CD4-positive, alpha-beta T cell treated with Interleukin-17A for 1 hour (primary cell): ENCODE results near the gene GRAMD4.

Experiments used
- DNase-seq: peaks from one replicate; pipeline ENCODE4 v3.0.0-alpha.2; 2020

The GRAMD4 gene

DNA sequence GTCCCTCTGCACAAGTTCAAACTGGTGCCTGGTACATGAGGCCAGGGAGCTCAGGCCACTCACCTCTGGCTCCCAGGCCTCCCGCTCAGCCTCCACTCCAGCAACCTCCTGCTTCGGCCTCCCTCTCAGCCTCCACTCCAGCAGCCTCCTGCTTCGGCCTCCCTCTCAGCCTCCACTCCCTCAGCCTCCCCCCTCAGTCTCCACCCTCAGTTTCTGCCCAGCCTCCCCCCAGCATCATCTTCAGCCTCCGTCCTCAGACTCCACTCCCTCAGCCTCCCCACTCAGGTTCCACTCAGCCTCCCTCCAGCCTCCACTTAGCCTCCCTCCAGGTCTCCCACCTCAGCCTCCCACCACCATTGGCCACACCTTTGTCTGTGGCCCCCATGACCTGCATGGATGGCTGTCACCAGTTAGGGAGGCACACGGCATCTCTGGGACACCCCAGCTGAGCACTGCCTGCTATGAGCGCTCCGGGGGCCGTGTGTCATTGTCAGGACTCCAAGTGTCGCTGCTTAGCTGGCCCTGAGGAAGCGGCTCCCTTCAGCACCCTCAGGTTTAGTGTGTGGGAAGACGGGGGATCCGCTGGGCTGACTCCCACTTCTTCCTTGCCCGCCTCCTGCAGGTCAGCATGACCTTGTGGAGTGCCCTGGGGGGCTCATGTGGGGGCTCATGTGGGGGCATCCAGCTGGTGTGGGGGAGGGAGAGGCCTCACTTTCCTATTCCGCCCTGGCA is 39.0 kb downstream of the GRAMD4 start:
- no peak for DNase-seq

DNA sequence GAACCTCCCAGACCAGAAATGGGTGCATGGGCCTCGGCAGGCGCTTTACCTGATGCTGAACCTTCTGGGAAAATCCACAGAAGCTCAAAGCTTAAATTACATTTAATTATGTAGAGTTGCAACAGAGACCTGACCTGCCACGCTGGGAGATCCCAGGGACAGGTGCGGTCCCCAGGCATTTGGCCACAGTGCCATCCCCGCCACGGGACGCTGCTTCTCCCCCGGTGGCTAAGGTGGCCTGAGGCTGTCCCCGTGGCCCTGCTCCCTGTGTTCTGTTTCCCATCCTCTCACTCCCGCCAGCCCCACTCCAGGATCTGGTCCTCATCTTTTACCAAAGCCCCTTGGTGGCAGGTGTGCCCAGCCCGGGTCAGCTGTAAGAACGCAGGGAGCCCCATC is 39.6 kb downstream of the GRAMD4 start:
- no peak for DNase-seq

DNA sequence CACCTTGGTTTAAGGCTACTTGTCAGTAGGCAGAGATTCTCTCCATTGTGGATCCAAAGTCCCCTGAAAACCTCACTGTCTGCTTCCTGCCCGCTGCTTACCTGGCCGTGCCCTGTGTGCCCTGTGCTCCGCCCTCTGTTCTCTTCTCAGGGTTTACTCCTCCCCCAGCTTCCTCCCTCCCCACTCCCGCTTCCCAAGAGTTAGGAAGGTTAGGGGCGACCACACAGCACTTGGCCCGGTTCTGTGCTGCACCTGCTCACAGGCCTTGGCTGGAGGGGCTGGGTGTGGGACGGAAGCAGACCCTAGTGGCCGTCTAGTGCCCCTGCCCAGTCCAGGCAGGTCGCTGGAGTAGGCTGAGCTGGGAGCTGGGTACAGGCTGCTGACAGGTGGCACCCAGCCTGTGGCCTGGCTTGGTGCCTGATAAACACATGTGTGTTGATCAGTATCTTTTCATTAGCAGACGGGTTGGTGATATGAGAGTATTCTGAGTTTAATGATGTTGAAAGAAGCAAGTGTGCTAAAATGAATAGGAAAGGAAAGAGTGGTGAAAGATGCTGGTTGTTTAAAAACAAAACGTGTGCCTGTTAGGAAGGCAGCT is 40.5 kb downstream of the GRAMD4 start:
- peak; percentile 29 for DNase-seq

DNA sequence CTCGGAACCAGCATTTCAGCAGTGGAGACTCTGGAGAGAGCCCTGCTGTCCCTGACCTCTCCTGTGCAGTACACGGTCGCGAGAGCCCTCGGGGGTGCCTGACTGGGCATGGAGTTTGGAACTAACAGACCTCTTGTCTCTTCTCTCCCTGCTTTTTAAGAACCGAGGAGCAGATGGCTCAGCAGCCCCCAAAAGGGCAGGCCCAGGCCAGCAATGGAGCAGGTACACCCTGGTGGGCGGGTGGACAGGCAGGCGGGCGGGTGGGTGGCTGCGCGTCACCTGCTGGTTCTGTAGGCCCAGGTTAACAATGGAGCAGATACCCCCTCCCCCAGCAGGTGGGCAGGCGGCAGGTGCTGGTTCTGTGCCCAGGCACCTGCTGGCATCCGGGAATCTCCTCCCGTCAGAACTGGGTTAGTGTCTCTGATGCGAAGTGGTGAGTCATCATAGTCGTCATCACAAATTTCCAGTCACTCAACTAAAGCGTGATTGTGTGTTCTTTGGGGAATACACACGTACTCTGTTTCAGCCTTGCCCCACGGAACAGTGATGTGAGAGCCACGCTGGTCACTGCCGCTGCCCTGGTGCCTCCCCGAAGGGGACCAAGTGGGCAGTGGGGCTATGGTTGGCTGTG is 41.1 kb downstream of the GRAMD4 start:
- peak; percentile 61 for DNase-seq

DNA sequence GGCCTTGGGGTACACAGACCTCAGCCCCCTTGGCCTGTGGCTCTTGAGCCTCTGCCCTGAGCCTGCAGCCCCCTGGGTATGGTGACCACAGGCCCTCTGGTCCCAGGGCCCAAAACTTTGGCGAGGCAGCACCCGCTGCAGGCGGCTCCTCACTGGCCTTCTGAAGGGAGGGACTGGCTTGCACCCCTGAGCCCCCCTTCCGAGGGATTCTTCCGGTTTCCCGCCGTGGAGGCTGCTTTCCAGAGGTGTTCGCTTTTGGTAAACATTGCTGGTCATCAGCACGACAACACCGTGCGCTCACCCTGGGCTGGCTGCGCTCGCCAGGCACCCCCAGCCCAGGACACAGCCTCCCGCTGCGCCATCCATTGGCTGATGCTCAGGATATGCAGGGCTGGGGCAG is 42.0 kb downstream of the GRAMD4 start:
- DNase-seq, result no peak

DNA sequence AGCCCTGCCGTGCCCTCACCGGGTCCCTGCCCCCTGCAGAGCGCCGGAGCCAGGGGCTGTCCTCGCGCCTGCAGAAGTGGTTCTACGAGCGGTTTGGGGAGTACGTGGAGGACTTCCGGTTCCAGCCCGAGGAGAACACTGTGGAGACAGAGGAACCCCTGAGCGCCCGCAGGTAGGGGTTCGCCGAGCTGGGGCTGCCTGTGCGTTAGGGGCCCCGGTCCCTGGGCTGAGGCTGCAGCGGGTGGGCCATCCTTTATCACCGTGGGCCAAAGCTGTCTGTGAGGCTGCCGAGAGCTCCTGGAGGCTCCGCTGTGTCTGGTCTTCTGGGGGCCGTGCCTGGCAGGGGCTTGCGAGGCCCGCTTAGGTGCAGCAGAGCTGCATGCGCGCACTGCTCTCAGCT is 42.8 kb downstream of the GRAMD4 start:
- no peak for DNase-seq

DNA sequence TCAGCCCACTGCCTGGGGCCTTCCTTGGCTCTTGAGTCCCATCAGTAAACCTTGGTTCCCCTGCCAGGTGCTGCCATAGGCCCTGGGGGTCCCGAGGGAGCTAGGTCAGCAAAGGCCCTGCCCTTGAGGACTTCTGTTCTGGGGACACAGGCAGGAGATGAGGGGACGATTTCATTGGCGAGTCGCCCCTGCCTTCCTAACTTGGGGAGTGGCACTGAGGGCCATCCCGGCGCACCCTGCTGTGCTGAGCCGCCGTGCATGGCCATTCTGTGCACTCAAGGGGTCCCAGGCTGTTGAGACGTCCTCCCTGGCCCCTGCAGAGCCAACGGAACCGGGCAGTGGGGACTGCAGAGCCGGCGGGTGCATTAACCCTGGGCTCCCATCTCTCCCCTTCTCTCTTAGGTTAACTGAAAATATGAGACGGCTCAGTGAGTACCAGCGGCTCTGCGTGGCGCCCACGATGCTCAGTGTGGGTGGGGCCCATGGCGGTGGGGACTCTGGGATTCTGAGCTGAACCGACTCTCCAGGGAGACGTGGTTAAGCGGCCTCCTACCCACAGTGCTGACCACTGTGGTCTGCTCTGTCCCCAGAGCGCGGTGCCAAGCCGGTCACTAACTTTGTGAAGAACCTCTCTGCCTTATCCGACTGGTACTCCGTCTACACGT is 43.4 kb downstream of the GRAMD4 start:
- no peak for DNase-seq

DNA sequence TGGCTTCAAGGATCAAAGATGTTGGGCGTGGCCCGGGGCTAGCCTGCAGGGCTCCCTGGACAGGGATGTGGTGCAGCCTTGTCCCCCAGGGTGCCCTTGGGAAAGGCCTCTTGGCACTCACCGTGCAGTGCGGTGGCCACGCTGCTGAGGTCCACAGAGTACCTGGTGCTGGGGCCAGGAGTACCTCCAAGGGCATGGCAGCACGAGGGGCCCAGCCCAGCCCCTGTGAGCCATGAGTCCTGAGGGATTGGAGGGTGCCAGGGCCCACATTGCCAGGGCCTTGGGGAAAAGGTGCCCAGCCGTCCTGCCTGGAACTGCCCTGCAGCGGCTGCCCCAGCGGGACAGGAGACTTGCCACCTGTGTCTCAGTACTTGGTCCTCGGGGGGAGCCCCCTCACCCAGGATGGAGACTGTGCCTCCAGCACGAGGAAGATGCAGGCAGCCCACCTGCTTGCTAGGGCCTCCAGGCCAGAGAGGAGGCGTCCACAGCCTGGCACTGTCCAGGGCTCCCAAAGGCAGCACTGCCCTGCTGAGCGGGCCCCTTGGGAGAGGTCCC is 44.2 kb downstream of the GRAMD4 start:
- no peak for DNase-seq

DNA sequence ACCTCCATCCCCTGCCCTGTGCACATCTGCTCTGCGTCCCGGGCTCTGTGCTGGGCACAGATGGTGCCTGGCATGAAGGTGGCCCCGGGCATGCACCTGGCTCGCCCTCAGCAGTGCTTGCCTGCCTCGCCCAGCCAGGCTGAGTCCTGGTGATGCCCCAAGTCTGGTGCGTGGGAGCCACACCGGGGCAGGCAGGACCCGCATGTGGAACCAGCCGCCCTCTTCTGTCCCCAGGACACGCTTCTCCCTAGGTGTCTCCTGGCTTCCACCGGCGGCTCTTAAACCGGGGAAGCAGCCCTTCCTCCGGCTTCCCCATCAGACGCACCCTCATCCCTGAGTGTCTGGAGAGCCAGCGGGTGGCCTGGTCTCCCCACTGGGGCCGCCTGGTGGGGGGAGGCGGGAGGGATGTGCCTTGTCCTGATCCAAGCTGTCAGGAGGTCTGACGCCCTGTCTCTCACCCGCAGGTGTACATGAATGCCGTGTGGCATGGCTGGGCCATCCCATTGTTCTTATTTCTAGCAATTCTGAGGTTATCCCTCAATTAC is 45.0 kb downstream of the GRAMD4 start:
- no peak for DNase-seq

DNA sequence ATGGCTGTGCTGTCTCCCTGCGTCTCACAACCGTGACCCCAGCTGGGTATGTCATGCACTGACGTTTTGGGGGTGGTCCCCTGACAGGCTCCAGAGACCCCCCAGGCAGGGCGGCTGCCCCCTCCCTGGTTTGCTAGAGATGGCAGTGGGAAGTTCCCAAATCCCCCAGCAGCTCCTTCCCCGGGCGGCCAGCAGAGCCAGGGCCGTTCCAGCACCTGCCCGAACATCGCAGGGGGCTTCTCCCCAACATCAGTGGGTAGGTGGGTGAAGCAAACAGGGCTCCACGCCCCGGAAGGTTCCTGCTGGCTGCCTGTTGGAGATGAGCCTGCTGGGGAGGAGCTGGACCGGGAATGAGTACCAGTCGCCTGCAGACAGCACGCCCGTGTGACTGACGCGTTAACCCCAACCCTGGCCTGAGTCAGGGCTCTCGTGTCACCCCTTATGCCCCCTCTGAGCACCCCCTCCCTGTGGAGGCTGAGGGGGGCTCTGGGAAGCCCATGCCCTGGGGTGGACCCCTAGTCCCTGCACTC is 45.6 kb downstream of the GRAMD4 start:
- DNase-seq, result no peak

DNA sequence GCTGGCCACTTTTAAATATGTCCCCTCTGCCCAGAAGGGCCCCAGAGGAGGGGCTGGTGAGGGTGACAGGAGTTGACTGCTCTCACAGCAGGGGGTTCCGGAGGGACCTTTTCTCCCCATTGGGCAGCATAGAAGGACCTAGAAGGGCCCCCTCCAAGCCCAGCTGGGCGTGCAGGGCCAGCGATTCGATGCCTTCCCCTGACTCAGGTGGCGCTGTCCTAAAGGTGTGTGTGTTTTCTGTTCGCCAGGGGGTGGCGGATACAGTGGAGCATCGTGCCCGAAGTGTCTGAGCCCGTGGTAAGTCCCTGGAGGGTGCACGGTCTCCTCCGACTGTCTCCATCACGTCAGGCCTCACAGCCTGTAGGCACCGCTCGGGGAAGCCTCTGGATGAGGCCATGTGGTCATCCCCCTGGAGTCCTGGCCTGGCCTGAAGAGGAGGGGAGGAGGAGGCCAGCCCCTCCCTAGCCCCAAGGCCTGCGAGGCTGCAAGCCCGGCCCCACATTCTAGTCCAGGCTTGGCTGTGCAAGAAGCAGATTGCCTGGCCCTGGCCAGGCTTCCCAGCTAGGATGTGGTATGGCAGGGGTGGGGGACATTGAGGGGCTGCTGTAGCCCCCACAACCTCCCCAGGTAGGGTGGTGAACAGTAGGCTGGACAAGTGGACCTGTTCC is 46.5 kb downstream of the GRAMD4 start:
- DNase-seq, result no peak

DNA sequence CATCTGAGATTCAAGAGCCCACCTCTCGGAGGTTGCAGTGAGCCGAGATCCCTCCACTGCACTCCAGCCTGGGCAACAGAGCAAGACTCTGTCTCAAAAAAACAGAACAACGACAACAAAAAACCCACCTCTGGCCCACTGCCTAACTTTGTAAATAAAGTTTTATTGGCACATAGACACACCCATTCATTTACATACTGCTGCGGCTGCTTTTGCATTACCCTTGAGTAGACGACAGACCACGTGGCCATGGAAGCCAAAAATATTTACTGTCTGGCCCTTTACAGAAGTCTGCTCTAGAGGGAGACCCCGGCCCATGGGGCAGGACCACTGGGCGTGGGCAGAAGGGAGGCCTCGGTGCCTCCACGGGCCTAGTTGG is 47.0 kb downstream of the GRAMD4 start:
- no peak for DNase-seq

DNA sequence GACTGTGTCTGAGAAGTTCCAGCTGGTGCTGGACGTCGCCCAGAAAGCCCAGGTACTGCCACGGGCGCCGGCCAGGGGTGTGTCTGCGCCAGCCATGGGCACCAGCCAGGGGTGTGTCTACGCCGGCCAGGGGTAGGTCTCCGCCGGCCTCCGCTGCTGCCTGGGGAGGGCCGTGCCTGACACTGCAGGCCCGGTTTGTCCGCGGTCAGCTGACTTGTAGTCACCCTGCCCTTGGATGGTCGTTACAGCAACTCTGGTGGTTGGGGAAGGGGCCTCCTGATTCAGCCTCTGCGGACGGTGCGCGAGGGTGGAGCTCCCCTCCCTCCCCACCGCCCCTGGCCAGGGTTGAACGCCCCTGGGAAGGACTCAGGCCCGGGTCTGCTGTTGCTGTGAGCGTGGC is 47.9 kb downstream of the GRAMD4 start:
- no peak for DNase-seq

DNA sequence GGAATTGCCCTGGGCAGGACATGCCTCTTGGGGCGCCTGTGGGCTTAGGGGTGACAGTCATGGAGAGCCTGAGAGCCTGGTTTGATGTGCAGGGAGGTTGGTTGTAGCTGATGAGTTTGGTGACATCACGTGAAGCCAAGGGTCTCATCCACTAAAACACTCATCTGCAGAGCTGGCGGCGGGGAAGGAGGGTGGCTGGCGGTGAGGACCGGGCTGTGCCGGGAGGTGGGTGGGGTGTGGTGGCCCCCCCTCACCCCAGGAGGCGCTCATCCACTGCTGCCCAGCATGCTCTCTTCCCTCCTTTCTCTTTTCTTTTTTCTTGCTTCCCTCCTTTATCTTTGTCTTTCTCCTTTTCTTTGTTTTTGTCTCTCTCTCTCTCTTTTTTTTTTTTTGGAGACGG is 49.0 kb downstream of the GRAMD4 start:
- DNase-seq, result no peak

DNA sequence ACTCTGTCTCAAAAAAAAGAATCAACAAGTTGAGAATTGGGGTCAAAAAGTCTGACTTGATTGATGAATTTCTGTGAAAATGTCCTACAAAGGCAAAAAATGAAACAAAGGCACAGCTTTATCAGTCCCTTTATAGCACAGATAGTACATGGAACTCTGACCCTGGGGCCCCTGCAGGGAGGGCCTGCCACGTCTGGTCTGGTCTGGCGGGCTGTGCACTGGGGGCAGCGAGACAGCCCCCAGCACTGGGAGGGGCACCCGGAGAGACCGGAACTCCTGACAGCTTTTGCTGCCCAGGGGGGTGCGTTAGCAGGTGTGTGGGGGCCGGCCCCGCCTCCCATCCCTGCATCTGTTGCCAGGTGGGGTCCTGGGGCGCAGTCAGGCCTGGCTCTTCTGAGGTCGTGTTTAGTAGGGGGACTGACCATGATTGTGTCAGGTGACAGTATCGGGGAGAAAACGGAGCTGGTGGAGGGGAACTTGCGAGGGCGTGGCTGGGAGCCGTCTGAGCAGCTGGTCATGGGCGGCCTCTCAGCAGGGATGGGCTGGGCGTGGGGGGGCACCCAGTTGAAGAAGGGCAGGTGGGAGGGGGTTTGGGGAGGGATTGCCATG is 51.7 kb downstream of the GRAMD4 start:
- DNase-seq, result no peak

DNA sequence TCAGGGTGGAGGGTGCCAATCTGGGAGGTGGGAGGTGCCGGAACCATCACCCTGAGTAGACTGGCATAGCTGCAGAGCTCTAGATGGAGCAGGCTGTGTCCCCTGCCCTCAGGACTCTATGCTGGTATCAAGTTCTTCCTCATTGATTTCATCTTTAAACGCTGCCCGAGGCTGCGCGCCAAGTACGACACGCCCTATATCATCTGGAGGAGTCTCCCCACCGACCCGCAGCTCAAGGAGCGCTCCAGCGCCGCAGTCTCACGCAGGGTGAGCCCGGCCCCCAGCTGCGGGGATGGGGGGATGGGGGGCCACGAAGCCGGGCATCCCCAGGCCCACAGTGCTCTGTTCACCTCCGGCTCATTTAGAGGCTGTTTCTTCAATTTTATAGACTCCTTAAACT is 52.5 kb downstream of the GRAMD4 start:
- DNase-seq, result no peak

DNA sequence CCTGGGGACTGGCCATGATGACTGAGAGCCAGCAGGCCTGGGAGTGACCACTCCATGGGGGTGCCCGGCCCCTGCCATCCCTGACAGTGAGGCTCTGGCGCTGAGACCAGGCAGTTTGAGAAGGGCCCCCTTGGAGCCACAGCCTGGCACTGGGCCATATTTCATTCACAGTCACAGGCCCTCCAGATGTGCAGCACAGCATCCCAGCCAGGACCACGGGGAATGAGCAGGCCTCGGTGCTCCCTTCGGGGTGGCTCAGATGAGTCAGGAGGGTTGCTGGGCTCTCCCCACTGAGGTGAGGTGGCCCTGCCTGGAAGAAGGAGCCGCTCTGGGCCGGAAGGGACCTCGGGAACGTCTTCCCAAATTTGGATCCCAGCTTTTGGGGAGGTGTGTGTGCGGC is 53.0 kb downstream of the GRAMD4 start:
- DNase-seq, result no peak

DNA sequence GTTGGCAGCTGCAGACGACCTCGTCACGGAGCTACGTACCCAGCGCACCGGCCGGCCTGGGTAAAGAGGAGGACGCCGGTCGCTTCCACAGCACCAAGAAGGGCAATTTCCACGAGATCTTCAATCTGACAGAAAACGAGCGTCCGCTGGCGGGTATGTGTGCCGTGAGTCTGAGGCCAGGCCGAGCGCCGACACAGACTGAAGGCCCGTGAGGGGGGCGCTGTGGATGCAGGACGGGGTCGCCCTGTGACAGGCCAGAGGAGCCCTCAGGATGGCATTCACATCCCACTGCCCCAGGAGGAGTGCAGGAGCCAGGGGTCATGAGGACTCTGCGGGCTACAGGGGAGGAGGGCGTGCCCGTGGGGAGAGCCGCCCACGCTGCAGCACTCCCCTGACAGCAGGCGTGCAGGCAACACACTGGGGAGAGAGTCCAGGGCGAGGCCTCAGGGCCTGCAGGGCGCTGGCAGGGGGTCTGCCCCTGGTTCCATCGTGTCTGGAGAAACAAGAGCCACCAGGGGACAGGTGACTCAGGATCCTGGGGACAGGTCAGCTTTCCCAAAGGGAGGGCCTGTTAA is 53.6 kb downstream of the GRAMD4 start:
- no peak for DNase-seq

DNA sequence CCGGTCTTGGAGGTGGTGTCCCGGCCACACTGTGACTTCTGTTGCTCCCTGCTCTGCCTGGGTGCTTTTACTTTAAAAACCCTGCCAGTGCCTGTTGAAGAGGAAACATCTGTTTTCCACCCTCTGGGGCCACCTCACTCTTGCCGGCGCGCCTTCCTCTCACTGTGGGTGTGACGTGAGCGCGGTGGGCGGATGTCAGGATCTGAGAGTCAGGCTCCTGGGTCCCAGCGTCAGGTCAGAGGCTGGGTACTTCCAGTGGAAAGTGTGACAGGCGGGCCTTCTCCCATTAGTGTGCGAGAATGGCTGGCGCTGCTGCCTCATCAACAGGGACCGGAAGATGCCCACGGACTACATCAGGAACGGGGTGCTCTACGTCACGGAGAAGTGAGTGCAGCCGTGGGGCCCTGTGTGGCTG is 54.2 kb downstream of the GRAMD4 start:
- peak; percentile 83 for DNase-seq

DNA sequence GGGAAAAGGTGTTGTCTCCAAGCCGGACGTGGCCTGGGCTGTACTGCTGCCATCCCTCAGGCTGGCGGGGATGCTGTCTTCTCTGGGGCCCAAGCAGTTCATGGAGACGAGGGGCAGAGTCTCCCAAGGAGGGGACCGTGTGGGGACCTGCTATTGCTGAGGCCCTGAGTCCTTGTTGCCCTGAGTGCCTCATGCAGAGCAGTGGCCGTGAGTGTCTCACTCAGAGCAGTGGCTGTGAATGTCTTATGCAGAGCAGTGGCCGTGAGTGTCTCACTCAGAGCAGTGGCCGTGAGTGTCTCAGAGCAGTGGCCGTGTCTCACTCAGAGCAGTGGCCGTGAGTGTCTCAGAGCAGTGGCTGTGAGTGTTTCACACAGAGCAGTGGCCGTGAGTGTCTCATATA is 54.7 kb downstream of the GRAMD4 start:
- no peak for DNase-seq

DNA sequence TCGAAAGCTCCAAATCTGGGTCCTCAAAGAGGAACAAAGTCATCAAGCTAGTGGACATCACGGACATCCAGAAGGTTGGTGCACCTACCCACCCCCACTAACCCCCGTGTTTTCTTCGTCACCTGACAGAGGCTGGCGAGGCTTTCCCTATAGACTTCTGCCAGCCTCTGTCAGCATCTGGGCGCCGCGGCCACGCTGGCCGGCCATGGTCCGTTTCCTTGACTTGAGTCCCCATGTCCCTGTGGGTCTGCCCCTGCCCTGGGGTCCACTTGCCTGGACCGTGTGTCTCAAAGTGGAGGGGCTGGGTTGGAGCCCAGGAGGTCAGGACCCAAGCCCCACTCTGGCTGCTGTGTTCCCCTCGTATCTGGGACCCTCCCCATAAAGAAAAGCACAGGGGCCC is 55.3 kb downstream of the GRAMD4 start:
- no peak for DNase-seq

DNA sequence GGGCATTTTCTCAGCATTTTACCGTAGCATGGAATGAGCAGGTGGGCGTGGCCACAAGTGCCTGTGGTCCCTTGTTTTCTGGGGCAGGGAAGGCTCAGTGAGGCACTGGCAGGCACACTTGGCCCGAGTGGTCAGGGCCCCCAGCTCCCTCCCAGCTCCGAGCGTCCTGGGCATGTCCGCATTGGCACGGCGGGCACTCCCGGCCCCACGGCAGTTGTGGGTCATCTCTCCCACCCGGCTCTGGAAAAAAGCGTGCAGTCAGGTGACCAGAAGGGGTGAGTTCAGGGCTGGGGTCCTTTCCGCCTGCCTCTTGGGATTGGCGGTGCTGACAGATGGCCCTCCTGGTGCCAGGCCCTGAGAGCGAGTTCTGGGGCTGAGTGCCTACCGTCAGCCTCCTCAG is 55.8 kb downstream of the GRAMD4 start:
- no peak for DNase-seq
